ENCODE data around the gene TMEM238.
A peak's percentile ranks its signal among the peaks of the same experiment; 100 is the strongest.
"Not testable (repeated sequence)": the region's sequence is repeated elsewhere in the genome, so short reads cannot be mapped to it uniquely, and the experiment has no call there.

TMEM238 gene, protein sequence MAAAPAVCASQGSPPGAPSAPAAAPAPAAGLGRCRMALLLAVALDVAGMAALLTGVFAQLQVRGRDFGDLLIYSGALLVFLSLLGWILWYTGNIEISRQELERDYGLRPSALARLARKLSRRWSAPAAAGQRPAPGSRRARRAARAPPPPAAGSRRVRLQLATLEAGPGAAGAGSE

DNA sequence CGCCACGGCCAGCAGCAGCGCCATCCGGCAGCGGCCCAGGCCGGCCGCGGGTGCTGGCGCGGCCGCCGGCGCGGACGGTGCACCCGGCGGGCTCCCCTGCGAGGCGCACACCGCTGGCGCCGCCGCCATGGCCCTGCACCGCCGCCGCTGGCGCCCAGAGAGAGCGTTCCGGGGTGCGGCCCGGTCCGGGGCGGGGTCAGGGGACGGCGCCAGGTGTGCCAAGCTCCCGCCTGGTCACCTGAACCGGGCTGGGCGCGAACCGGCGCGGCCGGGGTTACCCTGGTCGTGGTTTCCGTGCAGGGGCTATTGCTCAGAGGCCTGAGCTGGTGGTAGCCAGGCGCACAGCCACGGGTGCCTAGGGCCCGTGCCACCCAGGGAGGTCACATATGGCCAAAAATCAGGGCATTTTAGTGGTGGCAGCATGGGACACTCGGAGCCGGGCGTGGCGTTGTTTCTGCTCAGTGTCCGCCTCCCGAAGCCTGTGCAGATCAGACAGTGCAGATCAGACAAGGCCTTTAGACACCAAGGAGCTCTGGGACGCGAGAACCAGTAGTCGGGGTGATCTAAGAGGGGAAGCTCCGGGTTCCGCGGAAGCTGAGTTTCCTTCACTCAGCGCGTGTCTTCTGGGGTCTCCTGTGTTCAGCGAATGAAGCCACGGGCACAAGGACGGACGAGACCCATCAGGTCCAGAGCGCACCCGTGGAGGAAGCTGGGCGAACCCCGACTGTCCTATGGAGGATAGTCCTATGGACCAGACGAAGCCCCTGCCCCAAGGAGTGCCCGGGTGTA, at the start of gene TMEM238:
TSS of gene TMEM238 (minus strand) at position 162 of the 789 bp plus-strand sequence. CDS start at position 129, 33 bp downstream.
- DNase-seq: peak; percentile 79

DNA sequence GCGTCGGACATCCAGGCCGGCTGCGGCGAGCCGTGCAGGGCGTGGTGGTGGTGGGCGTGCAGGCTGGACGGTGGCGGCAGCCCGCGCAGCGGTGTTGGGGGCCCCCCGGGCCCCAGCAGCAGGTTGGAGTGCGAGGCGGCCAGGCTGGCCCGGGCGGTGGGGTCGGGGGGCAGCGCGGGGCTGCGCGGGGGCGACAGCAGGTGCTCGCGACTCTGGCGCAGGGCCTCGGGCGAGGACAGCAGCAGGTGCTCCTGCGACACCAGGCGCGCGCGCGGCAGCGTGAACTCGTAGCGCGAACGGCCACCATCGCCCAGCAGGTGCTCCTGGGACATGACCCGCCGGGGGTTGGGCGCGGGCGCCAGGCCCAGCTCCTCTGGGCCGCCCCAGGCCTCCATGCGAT, 49.2 kb upstream of the TMEM238 start:
- DNase-seq: no peak

GRCh38 chr19:55432241-55432959, 48.3 kb upstream of the TMEM238 start:
- no peak for DNase-seq

- DNase-seq: no peak
These were observed 47.1 kb upstream of the TMEM238 start for GRCh38 chr19:55431183-55431582.

GRCh38 chr19:55426042-55426441, 42.0 kb upstream of the TMEM238 start:
- no peak for DNase-seq

- no peak for DNase-seq
These were observed 40.4 kb upstream of the TMEM238 start for GRCh38 chr19:55424518-55424917.

DNA sequence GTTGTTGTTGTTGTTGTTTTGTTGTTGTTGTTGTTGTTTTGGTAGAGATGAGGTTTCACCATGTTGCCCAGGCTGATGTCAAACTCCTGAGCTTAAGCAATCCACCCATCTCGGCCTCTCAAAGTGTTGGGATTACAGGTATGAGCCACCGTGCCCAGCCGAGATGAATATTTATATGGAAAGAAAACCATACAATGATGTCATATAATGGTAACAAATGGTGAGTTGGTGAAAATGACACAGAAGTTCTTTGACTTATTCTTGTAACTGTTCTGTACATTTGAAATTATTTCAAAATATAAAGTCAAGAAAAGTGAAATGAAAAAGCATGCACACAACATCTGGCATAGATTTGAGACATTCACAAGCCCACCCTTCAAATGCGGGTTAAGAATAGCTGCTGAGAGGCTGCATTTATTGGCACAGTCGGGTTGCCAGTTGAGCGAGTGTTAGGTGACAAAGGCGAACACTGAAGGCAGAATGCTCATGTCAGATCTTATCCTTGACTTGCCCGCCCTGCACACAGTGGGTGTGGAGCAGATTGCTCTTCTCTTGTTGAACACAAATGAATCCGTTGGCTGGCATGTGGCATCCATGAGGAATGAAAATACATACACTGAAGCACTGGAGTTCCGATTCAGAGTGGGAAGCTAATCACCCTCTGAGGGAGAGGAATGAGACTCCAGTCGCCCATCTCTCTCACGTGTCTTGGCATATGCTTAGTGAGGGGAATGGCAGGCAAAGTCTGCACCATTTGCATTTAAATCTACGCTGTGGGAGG, 39.3 kb upstream of the TMEM238 start:
- no peak for DNase-seq

DNA sequence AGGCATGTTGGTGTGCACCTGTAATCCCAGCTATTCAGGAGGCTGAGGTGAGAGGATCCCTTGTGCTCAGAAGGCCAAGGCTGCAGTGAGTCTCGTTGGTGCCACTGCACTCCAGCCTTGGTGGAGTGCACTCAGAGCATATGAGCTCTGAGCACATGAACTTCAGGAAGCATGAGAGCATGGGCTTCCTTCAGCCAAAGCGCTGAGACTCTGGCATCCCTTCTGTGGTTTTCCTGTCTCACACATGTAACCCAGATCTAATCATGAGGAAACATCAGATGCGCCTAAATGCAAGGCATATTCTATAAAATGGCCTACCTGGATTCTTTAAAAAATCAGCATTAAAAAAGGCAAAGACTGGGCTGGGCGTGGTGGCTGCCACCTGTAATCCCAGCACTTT, 37.2 kb upstream of the TMEM238 start:
- DNase-seq: not testable (repeated sequence)

GRCh38 chr19:55419624-55420236, 35.6 kb upstream of the TMEM238 start:
- no peak for DNase-seq

DNA sequence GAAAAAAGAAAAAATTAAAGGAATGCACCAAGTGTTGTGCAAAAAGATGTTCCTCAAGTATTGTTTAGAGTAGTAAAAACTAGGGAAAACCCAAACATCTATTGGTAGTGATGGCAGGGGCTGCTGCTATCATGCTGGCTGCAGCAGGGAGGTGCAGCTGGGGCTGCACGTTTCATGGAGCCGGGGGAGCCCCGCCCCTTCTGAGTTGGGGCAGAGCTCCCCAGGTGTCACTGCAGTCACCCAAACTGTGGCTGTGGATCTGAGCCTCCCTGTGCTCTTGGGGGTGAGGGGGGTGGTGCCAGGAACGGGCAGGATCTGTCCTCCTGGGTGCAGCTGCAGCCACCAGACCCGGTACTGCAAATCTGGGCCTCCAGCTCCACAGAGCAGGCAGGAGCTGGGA, 35.0 kb upstream of the TMEM238 start:
- no peak for DNase-seq

DNA sequence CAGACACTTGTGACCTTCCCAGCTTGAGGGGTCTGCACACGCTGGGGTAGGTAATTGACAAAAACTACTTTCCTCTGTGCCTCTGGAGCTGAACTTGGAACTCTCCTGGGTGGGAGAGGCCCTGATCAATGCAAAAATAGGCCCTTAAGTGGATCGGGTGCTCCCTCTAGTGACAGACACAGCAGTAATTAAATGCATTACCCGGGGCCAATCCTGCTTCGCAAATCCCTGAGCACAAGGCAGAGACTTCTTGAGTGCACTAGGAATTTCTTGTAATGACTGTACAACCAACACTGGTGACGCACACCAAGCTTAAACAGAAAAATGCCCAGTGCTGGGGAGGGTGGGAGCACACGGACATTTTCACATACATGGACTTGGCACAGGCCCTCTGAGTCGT, 34.1 kb upstream of the TMEM238 start:
- peak; percentile 80 for DNase-seq

DNA sequence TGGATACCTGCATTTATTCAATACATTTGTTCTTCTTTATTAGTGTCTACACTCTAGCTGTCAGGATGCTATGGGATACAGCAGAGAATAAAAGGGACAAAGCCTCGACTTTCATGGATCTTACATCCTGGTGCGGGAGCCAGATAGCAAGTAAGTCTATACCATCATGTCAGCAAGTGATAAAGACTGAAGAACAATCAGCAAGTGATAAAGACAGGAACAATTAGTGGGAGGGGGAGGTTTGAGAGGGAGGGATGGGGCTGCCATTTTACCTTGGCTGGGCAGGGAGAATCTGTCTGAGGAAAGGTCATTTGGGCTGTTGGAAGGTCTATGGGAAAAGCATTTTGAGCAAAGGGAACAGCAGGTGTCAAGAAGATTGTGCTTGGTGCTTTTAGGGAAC, 26.1 kb upstream of the TMEM238 start:
- no peak for DNase-seq

GRCh38 chr19:55409179-55409578, 25.1 kb upstream of the TMEM238 start:
- not testable (repeated sequence) for DNase-seq

DNA sequence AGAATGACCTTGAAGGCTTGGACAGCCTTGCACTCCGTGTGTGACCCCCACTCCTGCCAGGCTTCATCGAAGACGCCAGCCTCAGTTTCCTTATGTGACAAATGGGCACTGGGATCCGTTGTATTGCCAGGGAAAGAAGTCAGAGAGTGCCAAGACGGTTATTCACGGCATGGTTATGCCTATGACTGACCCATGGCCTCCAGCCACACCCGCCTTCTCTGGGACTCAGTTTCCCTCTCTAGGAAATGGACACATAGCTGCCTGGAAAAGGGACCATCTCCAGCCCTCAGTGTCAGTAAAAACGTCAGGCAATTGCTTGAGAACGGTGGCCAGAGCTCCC, 24.4 kb upstream of the TMEM238 start:
- no peak for DNase-seq

DNA sequence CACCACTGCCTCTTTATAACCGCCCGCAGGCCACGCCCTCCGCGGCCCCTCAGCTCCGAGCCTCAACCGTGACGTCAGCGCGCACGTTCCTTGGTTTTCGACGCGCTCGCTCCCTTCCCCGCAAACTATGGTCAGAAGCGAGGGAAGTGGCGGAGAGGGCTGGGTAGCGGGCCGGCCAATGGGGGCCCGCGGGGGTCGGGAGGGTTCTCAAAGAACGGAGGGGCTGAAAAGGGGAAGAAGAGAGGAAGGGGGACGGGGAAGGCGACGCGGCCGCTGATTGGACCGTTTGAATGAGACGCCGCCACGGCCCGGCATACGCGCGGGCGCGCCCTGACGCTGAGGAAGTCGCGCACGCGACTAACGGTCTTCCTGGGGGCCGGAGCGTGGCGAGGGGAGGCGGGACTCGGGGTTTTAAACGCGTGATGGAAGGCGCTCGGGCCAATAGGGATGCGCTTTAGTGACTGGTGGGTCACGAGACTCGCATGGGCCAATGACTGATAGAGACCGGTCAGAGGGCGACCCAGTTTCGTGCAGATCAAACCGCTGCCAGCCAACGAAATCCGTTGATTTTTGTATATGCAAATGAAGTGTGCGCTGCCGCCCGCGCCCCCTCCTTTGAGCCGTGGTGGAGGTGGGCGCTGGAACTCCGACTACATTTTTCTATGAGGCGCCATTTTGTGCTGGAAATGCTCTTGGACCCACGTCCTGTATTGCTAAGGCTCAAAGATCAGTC, 23.9 kb upstream of the TMEM238 start:
- peak; percentile 100 for DNase-seq

- DNase-seq: not testable (repeated sequence)
These were observed 23.4 kb upstream of the TMEM238 start, which contains the start of gene UBE2S for GRCh38 chr19:55407550-55407799. TSS of gene UBE2S (minus strand) at chr19:55407788. CDS start at chr19:55407589, 199 bp downstream.

DNA sequence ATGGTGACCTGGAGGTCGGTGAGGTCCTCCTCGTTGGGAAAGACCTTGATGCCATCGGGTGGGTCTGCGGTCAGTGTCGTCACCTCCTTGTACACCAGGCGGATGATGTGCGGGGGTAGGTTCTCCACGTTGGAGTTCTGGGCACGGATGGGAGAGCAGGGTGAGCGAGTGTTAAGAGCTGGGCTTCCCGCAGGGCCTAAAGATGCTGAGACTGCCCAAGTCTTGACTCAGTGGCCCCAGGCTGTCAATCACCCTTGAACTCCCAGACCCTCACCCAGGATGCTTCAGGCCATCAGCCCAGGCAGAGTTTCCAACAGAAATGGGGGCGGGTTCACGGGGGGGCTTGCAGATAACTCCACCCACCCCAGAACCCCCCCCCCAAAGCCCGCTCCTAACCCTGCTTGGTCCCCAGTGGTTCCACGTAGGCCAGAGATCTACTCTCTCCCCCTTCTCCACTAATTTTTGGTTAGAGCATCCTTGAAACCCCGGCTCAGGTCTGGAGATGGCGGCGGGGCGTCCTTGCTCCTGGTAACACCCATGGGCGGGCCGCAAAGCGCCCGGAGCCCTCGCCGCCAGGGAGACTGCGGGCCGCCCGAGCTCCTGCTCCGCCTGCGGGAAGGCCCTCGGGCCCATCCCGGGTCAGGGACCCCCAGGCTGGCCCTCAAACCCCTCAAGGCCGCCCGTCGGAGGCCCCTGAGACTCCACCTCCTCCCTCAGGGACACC, 22.9 kb upstream of the TMEM238 start:
- DNase-seq: peak; percentile 56

DNA sequence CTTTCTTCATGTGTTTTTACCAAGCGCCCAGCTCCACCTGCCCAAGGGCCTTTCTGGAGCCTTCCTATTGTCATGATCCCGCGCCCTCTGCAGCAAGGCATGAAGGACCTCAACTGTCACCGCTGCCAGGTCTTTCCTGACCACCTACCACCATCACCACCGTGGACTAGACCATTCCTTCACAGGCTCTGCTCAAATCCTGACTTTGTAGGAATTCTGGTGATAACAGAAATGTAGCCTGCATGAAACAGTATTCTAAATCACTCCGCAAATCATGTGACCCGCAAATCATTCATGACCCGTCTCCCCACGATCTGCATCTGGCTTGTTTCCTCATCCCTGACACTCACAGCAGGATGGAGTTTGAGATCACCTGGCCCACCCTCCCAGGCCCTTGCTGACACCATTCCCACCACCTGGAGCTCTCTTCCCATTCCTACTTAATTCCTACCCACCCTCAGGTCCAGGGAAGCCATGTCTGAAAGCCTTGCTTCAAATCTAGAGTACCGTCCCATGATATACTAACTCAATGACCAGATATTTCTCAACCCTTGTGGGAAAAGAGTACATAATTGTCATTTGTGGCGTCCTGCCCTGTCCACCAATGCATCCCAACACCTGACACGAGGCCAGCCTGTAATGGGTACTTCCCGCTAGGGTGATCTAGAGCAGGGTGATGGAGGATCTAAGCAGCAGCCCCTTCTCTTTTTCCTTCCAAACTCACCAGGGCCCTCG, 22.2 kb upstream of the TMEM238 start:
- DNase-seq: no peak

DNA sequence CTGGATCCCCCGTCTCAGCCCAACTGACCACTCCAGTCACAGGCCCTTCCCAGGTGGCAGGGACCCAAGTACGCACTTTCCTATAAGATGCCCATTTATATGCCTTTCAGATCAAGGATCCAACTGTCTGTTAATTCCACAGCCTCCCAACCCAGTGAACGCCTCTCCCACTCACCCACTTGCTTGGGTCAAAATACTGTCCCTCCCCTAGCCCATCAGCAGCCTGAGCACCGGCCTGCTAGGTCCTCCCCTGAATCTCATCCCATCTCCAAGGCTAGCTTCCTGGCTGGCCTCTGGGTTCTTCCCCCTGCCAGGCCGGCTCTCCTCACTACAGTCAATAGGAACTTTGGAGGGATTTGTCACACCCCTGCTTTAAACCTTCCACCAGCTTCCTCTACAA, 21.5 kb upstream of the TMEM238 start:
- DNase-seq: no peak

DNA sequence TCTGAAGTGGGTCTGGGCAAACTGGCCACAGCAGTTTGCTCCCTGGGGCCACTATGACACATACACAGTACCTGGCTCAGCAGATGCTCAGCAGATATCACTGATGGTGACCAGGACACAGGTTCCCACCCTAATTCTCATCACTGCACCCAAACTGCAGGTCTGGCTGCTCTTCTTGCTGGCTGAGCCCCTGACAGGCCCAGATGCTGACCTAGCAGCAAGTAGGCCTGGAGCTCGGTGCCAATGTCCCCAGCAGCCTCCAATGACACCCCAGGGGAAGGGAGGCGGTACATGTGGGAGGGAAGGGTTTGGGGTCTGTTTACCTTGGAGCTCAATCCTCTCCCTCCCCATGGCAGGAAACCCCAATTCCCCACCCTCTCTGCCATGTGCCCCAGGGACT, 18.4 kb upstream of the TMEM238 start:
- DNase-seq: no peak

DNA sequence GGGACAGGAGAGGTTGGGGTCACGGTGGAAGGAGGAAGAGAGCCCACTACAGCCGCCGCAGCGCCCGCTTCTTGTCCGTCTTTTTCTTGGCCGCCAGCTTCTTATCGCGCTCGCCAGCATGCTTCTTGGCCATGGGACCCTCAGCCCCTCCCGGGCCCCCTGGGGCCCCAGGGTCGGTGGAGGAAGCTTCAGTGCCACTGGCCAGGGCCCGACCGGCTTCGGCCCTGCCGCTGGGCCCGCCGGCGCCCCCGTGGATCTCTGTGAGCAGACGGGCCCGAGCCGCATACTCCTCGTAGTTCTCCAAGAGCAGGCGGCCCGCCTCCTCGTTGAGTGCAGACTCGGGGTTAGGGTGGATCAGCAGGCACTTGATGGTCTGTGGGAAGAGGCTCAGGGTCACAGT, 17.3 kb upstream of the TMEM238 start:
- not testable (repeated sequence) for DNase-seq

Data from NCI-H146 (cell line).